Measurements from ENCODE around the gene PLA2G6. TPM values are rescaled to one million over a fixed set of nuclear protein-coding genes. Genes with fewer than 3 reads are reported as not detected.
A peak's percentile ranks its signal among the peaks of the same experiment; 100 is the strongest.

The PLA2G6 gene
- total and polyA plus RNA-seq, 2 of the 13 experiments (the other 11 are each of a cell fraction or from before 2014, with no cell fraction given): 4.8 to 11.5 TPM

- TF ChIP-seq NONO (IDR thresholded peaks at IDR 0.05): no peak
- TF ChIP-seq NONO (CRISPR knock-in tag; conservative IDR thresholded peaks at IDR 0.05): no peak
- no peak for TF ChIP-seq PLRG1 (conservative IDR thresholded peaks at IDR 0.05)
- TF ChIP-seq ZMAT3 (CRISPR knock-in tag; conservative IDR thresholded peaks at IDR 0.05): 0 out of 2 replicates have a peak, but pooled peaks have one; percentile 3
- TF ChIP-seq MAFF (IDR thresholded peaks at IDR 0.05; ENCODE audit: low read depth, low read length): no peak
- peak; percentile 21 to 60; a peak in 3 of 4 replicates for TF ChIP-seq NR2F1 (CRISPR knock-in tag; IDR thresholded peaks at IDR 0.05)
- no peak for TF ChIP-seq ZNF773 (CRISPR knock-in tag; IDR thresholded peaks at IDR 0.05; ENCODE audit: borderline replicate concordance)
- TF ChIP-seq ZBTB49 (CRISPR knock-in tag; IDR thresholded peaks at IDR 0.05; ENCODE audit: borderline replicate concordance): no peak
- no peak for TF ChIP-seq RNF2 (conservative IDR thresholded peaks at IDR 0.05; ENCODE audit: low read depth)
- TF ChIP-seq ARID3A (IDR thresholded peaks at IDR 0.05; ENCODE audit: low read depth, low read length): peak; percentile 78
- no peak for TF ChIP-seq ZNF83 (CRISPR knock-in tag; IDR thresholded peaks at IDR 0.05; ENCODE audit: borderline replicate concordance)
- no peak for TF ChIP-seq ZNF556 (CRISPR knock-in tag; IDR thresholded peaks at IDR 0.05; ENCODE audit: borderline replicate concordance)
- TF ChIP-seq ZBTB10 (CRISPR knock-in tag; IDR thresholded peaks at IDR 0.05; ENCODE audit: borderline replicate concordance): no peak
- TF ChIP-seq ZBTB2 (CRISPR knock-in tag; IDR thresholded peaks at IDR 0.05; ENCODE audit: low read depth): no peak
- TF ChIP-seq ZBTB46 (CRISPR knock-in tag; IDR thresholded peaks at IDR 0.05; ENCODE audit: borderline replicate concordance): no peak
- no peak for TF ChIP-seq LCORL (IDR thresholded peaks at IDR 0.05)
- no peak for TF ChIP-seq LCORL (CRISPR knock-in tag; IDR thresholded peaks at IDR 0.05)
- TF ChIP-seq MAX (IDR thresholded peaks at IDR 0.05): no peak; the same call in 1 of the 2 replicates
- no peak for TF ChIP-seq ZFX (CRISPR knock-in tag; IDR thresholded peaks at IDR 0.05; ENCODE audit: low read depth)
Observed at GRCh38 chr22:38163844-38164550, 17.6 kb downstream of the PLA2G6 start (continued).
